A549 (cell line): ENCODE data around the gene DPCD. TPM values are rescaled to one million over a fixed set of nuclear protein-coding genes. Genes with fewer than 3 reads are reported as not detected.

Source experiments
- ATAC-seq, 2 experiments: fragments of 200-7000 bp in 1 of 2; fragments of >200 bp in 1 of 2; cut with Nextera tagmentation in 1 of 2; cut with Tn5 transposase in 1 of 2; 3 replicates each; pipeline versions ENCODE4 v1.8.0 to v1.9.1; 2018 to 2020; ENCODE audit warnings: mild to moderate bottlenecking in 1 of 2, moderate library complexity in 1 of 2
- CTCF ChIA-PET: fragments of 300-600 bp; sonication (Branson Sonifier 250); formaldehyde crosslinking; extraction: SDS; loops from one replicate; lab custom pipeline; 2021; ENCODE audit warnings: antibody characterized with exemption, inconsistent platforms; lab: Yijun Ruan, JAX
- POLR2A ChIA-PET: fragments of 350-600 bp; formaldehyde crosslinking; extraction: SDS; loops from one replicate; lab custom pipeline; 2021; ENCODE audit warnings: antibody characterized with exemption, inconsistent platforms; lab: Yijun Ruan, JAX
- DNase-seq, 2 experiments: peaks; one replicate each; pipeline versions ENCODE4 v3.0.0 to v3.0.0-alpha.2; 2011 to 2016; ENCODE audit warnings: low read depth in 1 of 2, low spot score in 1 of 2
- FAIRE-seq: peaks from 2 replicates; lab custom pipeline; 2011; peaks lifted over from hg19 to GRCh38; lab: Jason Lieb, UNC
- H3K27ac ChIP-seq, 2 experiments: fragments of >200 bp; sonication (Bioruptor Twin); formaldehyde crosslinking; 3 replicates each; pipeline ENCODE4 v1.5.1; 2016 to 2017
- H3K4me1 ChIP-seq: fragments of >200 bp; sonication (Bioruptor Twin); formaldehyde crosslinking; 3 replicates; pipeline ENCODE4 v1.6.1; 2016
- H3K4me2 ChIP-seq: fragments of >200 bp; sonication (Bioruptor Twin); formaldehyde crosslinking; 3 replicates; pipeline ENCODE4 v1.6.1; 2016
- H3K4me3 ChIP-seq: fragments of >200 bp; sonication (Bioruptor Twin); formaldehyde crosslinking; 3 replicates; pipeline ENCODE4 v1.5.1; 2016
- H3K9me3 ChIP-seq: fragments of >200 bp; sonication (Bioruptor Twin); formaldehyde crosslinking; 3 replicates; pipeline ENCODE4 v1.6.1; 2016
- ATOH8 ChIP-seq: fragments of 250-450 bp; sonication (Bioruptor Pico); IDR thresholded peaks from 2 replicates; pipeline ENCODE4 v1.5.0; 2020; ENCODE audit warnings: low read depth, mild to moderate bottlenecking, moderate library complexity
- BCL3 ChIP-seq: fragments of >200 bp; sonication (Bioruptor Twin); formaldehyde crosslinking; IDR thresholded peaks from 3 replicates; pipeline ENCODE4 v1.6.1; 2016
- CBX2 ChIP-seq: fragments of 200-600 bp; sonication (generic); IDR thresholded peaks from 2 replicates; pipeline ENCODE4 v1.6.1; 2016; ENCODE audit warnings: low read depth, mild to moderate bottlenecking, borderline replicate concordance
- CEBPB ChIP-seq, 2 experiments: fragments of >200 bp in 1 of 2; sonication (Bioruptor Twin) in 1 of 2; formaldehyde crosslinking in 1 of 2; IDR thresholded peaks; 2 replicates each; pipeline ENCODE4 v1.6.1; 2012 to 2016
- CHD2 ChIP-seq: fragments of 150-350 bp; IDR thresholded peaks from 2 replicates; pipeline ENCODE4 v1.6.1; 2014; ENCODE audit warnings: low read length; ENCODE audit not compliant: partially characterized antibody
- CHD4 ChIP-seq: fragments of 200-600 bp; sonication (generic); IDR thresholded peaks from 2 replicates; pipeline ENCODE4 v1.6.1; 2016; ENCODE audit warnings: antibody characterized with exemption, mild to moderate bottlenecking, borderline replicate concordance
- CTCF ChIP-seq: fragments of >200 bp; sonication (Bioruptor Twin); formaldehyde crosslinking; IDR thresholded peaks from 3 replicates; pipeline ENCODE4 v1.5.1; 2016
- EHF ChIP-seq: fragments of 250-450 bp; sonication (Bioruptor Pico); IDR thresholded peaks from 2 replicates; pipeline ENCODE4 v1.5.0; 2020; ENCODE audit warnings: mild to moderate bottlenecking
- ESRRA ChIP-seq: fragments of 150-350 bp; IDR thresholded peaks from 2 replicates; pipeline ENCODE4 v1.6.1; 2014; ENCODE audit warnings: mild to moderate bottlenecking, low read length, borderline replicate concordance
- FOSL2 ChIP-seq, 2 experiments: fragments of 450-650 bp in 1 of 2; fragments of >200 bp in 1 of 2; sonication (Bioruptor Twin) in 1 of 2; formaldehyde crosslinking; IDR thresholded peaks; 2 replicates each; pipeline versions ENCODE4 v1.5.0 to v1.6.1; 2016 to 2020; ENCODE audit warnings: mild to moderate bottlenecking in 1 of 2, moderate library complexity in 1 of 2
- GATA3 ChIP-seq: IDR thresholded peaks from 2 replicates; pipeline ENCODE4 v1.6.1; 2012; ENCODE audit warnings: borderline replicate concordance
- HDAC2 ChIP-seq: fragments of 200-600 bp; sonication (generic); IDR thresholded peaks from 2 replicates; pipeline ENCODE4 v1.6.1; 2016
- HES2 ChIP-seq: fragments of >200 bp; sonication (Bioruptor Twin); formaldehyde crosslinking; IDR thresholded peaks from 2 replicates; pipeline ENCODE4 v1.6.1; 2016
- HEYL ChIP-seq: fragments of 250-450 bp; sonication (Bioruptor Pico); IDR thresholded peaks from 2 replicates; pipeline ENCODE4 v1.8.0; 2021; ENCODE audit warnings: mild to moderate bottlenecking, moderate library complexity
- HMGXB4 ChIP-seq: fragments of 250-450 bp; sonication (Bioruptor Pico); IDR thresholded peaks from 2 replicates; pipeline ENCODE4 v1.5.0; 2021; ENCODE audit warnings: mild to moderate bottlenecking, moderate library complexity, borderline replicate concordance
- HOXB5 ChIP-seq: fragments of 250-450 bp; sonication (Bioruptor Pico); IDR thresholded peaks from 2 replicates; pipeline ENCODE4 v1.5.0; 2020; ENCODE audit warnings: mild to moderate bottlenecking, moderate library complexity
- MAFK ChIP-seq: fragments of 450-650 bp; IDR thresholded peaks from 2 replicates; pipeline ENCODE4 v1.6.1; 2014; ENCODE audit not compliant: partially characterized antibody
- POLR2A ChIP-seq: IDR thresholded peaks from 2 replicates; pipeline ENCODE4 v1.6.1; 2012; ENCODE audit warnings: mild to moderate bottlenecking, low read length
- POLR2AphosphoS2 ChIP-seq: conservative IDR thresholded peaks from 2 replicates; pipeline ENCODE4 v1.6.1; 2012; ENCODE audit warnings: low read length, improper control_type of control experiment, inconsistent platforms
- RARB ChIP-seq: fragments of 250-450 bp; sonication (Bioruptor Pico); IDR thresholded peaks from 2 replicates; pipeline ENCODE4 v1.8.0; 2021; ENCODE audit warnings: mild to moderate bottlenecking, moderate library complexity
- RFX5 ChIP-seq: fragments of 450-650 bp; IDR thresholded peaks from 2 replicates; pipeline ENCODE4 v1.7.1; 2014; ENCODE audit warnings: antibody characterized with exemption, mild to moderate bottlenecking, moderate library complexity
- TFCP2L1 ChIP-seq: fragments of 250-450 bp; sonication (Bioruptor Pico); IDR thresholded peaks from 2 replicates; pipeline ENCODE4 v1.5.0; 2021; ENCODE audit warnings: mild to moderate bottlenecking
- USF2 ChIP-seq: fragments of 450-650 bp; IDR thresholded peaks from 2 replicates; pipeline ENCODE4 v1.6.1; 2014; ENCODE audit warnings: antibody characterized with exemption
- ZFP36 ChIP-seq: fragments of 450-650 bp; IDR thresholded peaks from 2 replicates; pipeline ENCODE4 v1.6.1; 2014; ENCODE audit warnings: borderline replicate concordance; ENCODE audit not compliant: partially characterized antibody
- ZNF302 ChIP-seq: fragments of 250-450 bp; sonication (Bioruptor Pico); IDR thresholded peaks from 2 replicates; pipeline ENCODE4 v1.9.0; 2021; ENCODE audit warnings: inconsistent platforms, mild to moderate bottlenecking, moderate library complexity
- WGBS: methylation state at CpG from one replicate; pipeline ENCODE4 v1.1.6; 2017; ENCODE audit errors: missing lambda C conversion rate; 5-methylcytosine and 5-hydroxymethylcytosine counted together
- polyA plus RNA-seq, 4 experiments: library from polyadenylated mRNA; depleted of rRNA in 3 of 4; stranded (reverse); fragments of >200 nt; fragmentation: RNase III in 1 of 4; extraction: RNeasy Plus Mini Kit Qiagen cat#74134 plus additional on column Dnase treatment in 1 of 4; gene quantifications; 2 replicates in 3 of 4; 3 replicates in 1 of 4; pipeline ENCODE4 v1.2.3, GENCODE V29; 2011 to 2017

The DPCD gene
- polyA plus RNA-seq, 2 of the 4 experiments (the other 2 are of a cell fraction) = 37.4 to 40.8 TPM

GRCh38 chr10:101572785-101573184, 15.3 kb upstream of the DPCD start:
- ATAC-seq (no peak), FAIRE-seq (no peak), DNase-seq (no peak)
- TF ChIP-seq MAFK (no peak), CBX2 (no peak), HEYL (CRISPR knock-in tag) (no peak), USF2 (no peak), EHF (CRISPR knock-in tag) (no peak), BCL3 (no peak), CTCF (no peak), POLR2A (no peak), CHD4 (no peak), TFCP2L1 (CRISPR knock-in tag) (no peak), HOXB5 (CRISPR knock-in tag) (no peak)
- no peak overlapping the region for H3K4me2 ChIP-seq
- H3K4me3 ChIP-seq = no peak overlapping the region
- CTCF ChIA-PET = interaction anchor here (0.6 to 6.6 kb wide), 6 partner anchors 208 to 379 kb away, joined by 3 to 136 read pairs (median 4); no protein-coding TSS in a partner anchor
- H3K9me3 ChIP-seq = peaks cover 13% of the 10 kb centered on the region; the same call in 2 of the 3 replicates
- no peak overlapping the region for H3K27ac ChIP-seq
- peaks cover 17% of the 10 kb centered on the region; the same call in 2 of the 3 replicates for H3K4me1 ChIP-seq
- 89% methylated on average over 2 of the region's 2 CpGs for whole genome bisulfite sequencing
- POLR2A ChIA-PET = interaction anchor here (0.6 kb wide), 1 partner anchor 106 kb away, joined by 4 read pairs; no protein-coding TSS in a partner anchor

- WGBS = 95% methylated on average over 25 of the region's 25 CpGs
- CTCF ChIA-PET = interaction anchor here (1.0 to 6.6 kb wide), 5 partner anchors 273 to 360 kb away, joined by 3 to 136 read pairs (median 4); no protein-coding TSS in a partner anchor
- no peak for ATAC-seq
Measured at GRCh38 chr10:101573885-101574753, 14.0 kb upstream of the DPCD start.

More at GRCh38 chr10:101573885-101574753, 14.0 kb upstream of the DPCD start:
- Histone ChIP-seq H3K27ac (no peak overlapping the region), H3K9me3 (peaks cover 13% of the 10 kb centered on the region; the same call in 2 of the 3 replicates), H3K4me2 (no peak overlapping the region), H3K4me1 (peaks cover 16% of the 10 kb centered on the region; the same call in 2 of the 3 replicates), H3K4me3 (no peak overlapping the region)
- POLR2A ChIA-PET = interaction anchor here (0.6 kb wide), 1 partner anchor 216 kb away, joined by 5 read pairs; no protein-coding TSS in a partner anchor
- DNase-seq (no peak), FAIRE-seq (no peak)
- TF ChIP-seq RARB (no peak), HES2 (no peak), CEBPB (IDR thresholded peaks at IDR 0.05) (no peak), ATOH8 (CRISPR knock-in tag) (no peak), ZNF302 (CRISPR knock-in tag) (no peak), HMGXB4 (CRISPR knock-in tag) (no peak), HEYL (CRISPR knock-in tag) (no peak), HDAC2 (no peak), POLR2A (no peak), CHD4 (no peak), RFX5 (no peak), CBX2 (no peak), GATA3 (no peak), ESRRA (no peak), ZFP36 (no peak), FOSL2 (IDR thresholded peaks at IDR 0.05) (no peak), FOSL2 (CRISPR knock-in tag; IDR thresholded peaks at IDR 0.05) (no peak), CHD2 (no peak), POLR2AphosphoS2 (no peak)
